Articular chondrocyte of knee joint (primary cell): ENCODE results near the gene GNG8. TPM values are rescaled to one million over a fixed set of nuclear protein-coding genes. Genes with fewer than 3 reads are reported as not detected.

Source experiments
- total RNA-seq: library from RNA; depleted of rRNA; stranded (reverse); fragments of >200 nt; gene quantifications from 2 replicates; pipeline ENCODE4 v1.2.3, GENCODE V29; 2012

GNG8 gene
- not detected in 2 replicates for total RNA-seq

DNA sequence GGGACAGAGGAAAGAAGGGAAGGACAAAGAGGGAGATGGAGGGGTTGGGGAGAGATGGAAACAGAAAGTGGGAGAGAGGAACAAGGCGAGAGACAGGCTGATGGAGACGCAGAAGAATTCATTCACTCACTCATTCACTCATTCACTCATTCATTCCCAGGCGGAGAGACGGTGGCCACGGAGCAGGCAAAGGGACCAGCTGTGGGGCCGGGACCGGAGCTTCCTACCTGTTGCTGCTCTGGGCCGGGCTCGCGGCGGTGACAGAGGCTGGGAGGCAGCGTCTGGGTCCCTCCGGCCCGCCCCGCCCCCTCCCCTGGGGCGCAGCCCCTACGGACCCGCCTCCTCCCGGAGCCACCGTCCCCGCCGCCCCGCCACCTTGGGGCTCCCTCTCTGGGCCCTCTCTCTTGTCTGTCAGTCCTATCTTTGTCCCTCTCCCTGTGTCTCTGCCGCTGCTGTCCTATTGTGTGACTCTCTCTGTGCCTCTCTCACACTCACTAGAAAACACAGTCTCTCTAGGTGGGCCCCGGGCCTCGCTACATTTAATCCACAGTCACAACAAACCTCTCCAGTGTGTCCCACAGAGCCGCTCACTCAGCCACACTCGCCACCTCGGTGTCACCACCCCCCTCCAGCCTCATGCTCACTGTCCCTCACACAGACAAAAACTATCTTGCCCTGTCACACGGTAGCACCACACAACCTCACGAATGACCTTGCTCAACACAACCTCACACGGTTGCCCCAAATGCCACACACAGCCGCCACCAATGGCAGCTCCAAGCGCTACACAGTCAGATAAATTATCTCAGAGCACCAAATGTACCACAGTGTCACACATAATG, at the start of gene GNG8:
Gene GNG8, minus strand, starts transcription at position 283 of the 842 bp plus-strand sequence. CDS start 1,520 bp downstream, outside the sequence.

DNA sequence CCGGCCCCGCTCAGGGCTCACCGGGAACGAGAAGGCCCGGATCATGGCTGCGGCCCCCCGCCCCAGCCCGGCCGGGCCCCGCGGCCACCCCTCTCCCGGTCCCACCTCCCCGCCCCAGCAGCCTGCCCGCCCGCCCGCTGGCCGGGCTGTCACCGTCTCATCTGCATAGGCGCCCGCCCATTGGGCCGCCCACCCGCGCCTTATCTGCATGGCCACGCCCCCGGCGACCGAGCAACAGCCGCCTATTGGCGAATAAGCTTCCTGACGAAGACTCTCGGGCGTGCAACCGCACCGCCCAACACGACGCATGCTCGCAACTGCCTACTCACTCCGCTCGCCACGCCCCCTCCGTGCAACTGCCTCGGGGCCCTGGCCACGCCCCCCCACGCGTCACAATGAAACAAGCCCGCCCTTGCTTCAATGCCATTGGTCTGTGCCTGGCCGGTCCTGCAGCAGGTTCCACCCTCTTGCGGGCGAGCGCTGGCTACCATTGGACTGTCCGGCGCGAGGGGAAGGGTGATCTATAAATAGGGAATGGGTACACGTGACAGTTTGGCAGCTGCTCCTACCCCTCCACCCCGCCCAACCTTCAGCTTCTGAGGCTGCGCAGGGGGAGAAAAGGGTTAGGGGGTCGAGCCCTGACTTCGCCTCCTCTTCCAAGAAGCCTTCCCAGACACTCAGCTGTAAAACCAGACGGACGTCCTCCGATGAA, 25.2 kb upstream of the GNG8 start, which contains the start of gene DACT3:
Gene DACT3, minus strand, starts transcription at position 163 of the 712 bp plus-strand sequence. Its CDS starts 118 bp downstream, at position 45.

DNA sequence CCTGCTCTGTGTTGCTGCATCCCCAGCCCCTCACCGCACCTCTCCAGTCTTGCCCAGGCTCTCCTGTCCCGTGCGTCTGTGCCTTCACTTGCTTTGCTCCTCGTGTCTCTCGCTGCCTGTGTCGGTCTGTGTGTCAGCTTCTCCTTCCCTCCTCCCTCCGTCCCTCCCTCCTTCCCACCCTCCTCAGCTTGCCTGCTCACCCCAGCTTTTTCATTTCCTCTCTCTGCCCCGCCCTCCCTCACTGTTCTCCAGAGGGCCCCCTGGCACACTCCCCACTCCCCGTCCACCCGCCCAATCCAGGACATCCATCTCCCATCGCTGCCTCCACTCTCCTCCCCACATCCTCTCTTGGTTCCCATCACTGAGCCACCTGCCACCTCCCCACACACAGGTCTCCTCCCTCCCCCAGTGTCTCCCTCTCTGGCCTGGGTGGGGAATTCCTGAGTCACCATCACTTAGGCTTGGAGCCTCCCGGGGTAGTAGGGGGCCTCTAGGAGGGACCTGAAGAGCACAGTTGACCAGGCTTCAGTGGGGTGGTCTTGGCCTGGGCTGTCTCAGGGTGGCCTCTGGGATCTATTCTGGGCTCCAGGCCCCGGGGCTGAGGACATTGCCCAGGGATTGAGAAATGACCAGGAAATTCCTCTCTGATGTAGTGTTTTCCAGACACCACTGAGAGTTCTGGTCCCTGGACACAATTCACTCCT, 10.9 kb downstream of the GNG8 start, which contains the start of gene PTGIR:
Gene PTGIR, minus strand, starts transcription at position 132 of the 704 bp plus-strand sequence. CDS start 864 bp downstream, outside the sequence.

DNA sequence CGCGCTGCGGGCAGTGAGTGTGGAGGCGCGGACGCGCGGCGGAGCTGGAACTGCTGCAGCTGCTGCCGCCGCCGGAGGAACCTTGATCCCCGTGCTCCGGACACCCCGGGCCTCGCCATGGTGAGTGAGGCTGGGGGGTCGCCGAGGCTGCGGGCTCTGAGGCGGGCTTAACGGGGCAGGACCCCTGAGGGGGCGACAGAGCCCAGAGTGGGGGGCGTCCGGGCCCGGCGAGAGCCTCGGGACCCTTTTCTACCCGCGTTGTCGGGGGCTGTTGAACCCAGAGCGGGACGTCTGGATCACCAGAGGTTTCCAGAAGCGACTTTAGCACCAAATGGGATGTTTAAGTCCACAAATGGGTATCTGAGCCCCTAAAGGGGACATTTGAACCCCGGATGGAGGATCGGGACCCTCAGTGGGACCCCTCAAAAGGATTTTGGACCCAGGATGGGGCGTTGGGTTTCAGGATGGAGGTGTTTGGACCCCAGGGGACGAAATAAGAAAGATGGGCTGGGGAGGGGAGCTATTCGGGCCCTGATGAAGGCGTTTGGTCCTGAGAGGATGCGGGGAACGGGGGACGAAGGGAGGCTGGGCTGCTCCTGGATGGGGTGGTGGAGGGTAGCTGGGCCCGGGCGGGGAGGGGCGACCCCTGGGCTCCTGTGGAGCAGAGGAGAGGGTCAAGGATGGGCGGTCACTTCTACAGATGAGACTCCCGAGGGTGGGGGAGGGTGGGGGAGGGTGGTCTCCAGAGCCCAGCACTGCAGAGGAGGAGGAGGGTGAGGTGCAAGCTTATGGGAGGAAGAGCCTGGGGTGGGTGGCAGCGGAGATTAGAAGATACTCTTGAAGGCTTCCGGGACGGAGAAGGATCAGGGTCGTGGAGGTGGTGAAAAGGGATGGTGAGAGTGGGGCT, 34.4 kb downstream of the GNG8 start, which contains the start of gene CALM3:
Gene CALM3, plus strand, starts transcription at position 13 of the 907 bp plus-strand sequence. Its CDS starts 105 bp downstream, at position 118.

Other genes with a start within 250 kb of the GNG8 start
- gene CCDC8, start 222.6 kb downstream of the GNG8 start, total RNA-seq, result 16.8 and 21.6 TPM in 2 replicates
- 0.11 and 0.13 TPM in 2 replicates for gene PNMA8C, start 207.3 kb downstream of the GNG8 start, total RNA-seq
- gene PNMA8A, start 164.6 kb downstream of the GNG8 start, total RNA-seq, result 2.6 and 8.1 TPM in 2 replicates
- gene PNMA8B, start 140.3 kb downstream of the GNG8 start, total RNA-seq, result 1.7 and 1.8 TPM in 2 replicates
- gene CALM3, start 34.9 kb downstream of the GNG8 start, total RNA-seq, result 227 and 258 TPM in 2 replicates
- 3.0 and 4.4 TPM in 2 replicates for gene PTGIR, start 11.1 kb downstream of the GNG8 start, total RNA-seq
- gene DACT3, start 25.0 kb upstream of the GNG8 start, total RNA-seq, result 2.6 and 2.7 TPM in 2 replicates
- 10.2 and 11.1 TPM in 2 replicates for gene PRKD2, start 80.9 kb upstream of the GNG8 start, total RNA-seq
- gene FKRP, start 109.9 kb upstream of the GNG8 start, total RNA-seq, result 11.2 and 18.5 TPM in 2 replicates
- gene STRN4, start 110.2 kb upstream of the GNG8 start, total RNA-seq, result 35.6 and 37.1 TPM in 2 replicates
- 109 and 186 TPM in 2 replicates for gene SLC1A5, start 152.4 kb upstream of the GNG8 start, total RNA-seq
- gene AP2S1, start 214.6 kb upstream of the GNG8 start, total RNA-seq, result 147 and 155 TPM in 2 replicates
- gene ARHGAP35, start 224.8 kb upstream of the GNG8 start, total RNA-seq, result 73.7 and 74.9 TPM in 2 replicates